Mesothelial cell of epicardium (in vitro differentiated cells): ENCODE measurements around the gene LGALS1. TPM values are rescaled to one million over a fixed set of nuclear protein-coding genes. Genes with fewer than 3 reads are reported as not detected.
A peak's percentile ranks its signal among the peaks of the same experiment; 100 is the strongest.

Experiments
- DNase-seq, 2 experiments: peaks; one replicate each; pipeline ENCODE4 v3.0.0; 2021; ENCODE audit warnings: low spot score in 2 of 2; ENCODE audit not compliant: unreplicated experiment in 2 of 2
- H3K27ac Mint-ChIP-seq: 2 replicates; pipeline ENCODE4 v1.8.0; 2021; ENCODE audit warnings: mixed read lengths
- H3K27me3 Mint-ChIP-seq: 2 replicates; pipeline ENCODE4 v1.8.0; 2021; ENCODE audit warnings: low read depth, mixed read lengths
- H3K36me3 Mint-ChIP-seq: 2 replicates; pipeline ENCODE4 v1.8.0; 2021; ENCODE audit warnings: mixed read lengths
- H3K4me1 Mint-ChIP-seq: 2 replicates; pipeline ENCODE4 v1.8.0; 2021; ENCODE audit warnings: mixed read lengths
- H3K4me3 Mint-ChIP-seq: 2 replicates; pipeline ENCODE4 v1.8.0; 2021; ENCODE audit warnings: mild to moderate bottlenecking, moderate library complexity, mixed read lengths
- H3K9me3 Mint-ChIP-seq: 2 replicates; pipeline ENCODE4 v1.8.0; 2021; ENCODE audit warnings: mixed read lengths
- CTCF ChIP-seq: fragments of 200-600 bp; sonication (generic); IDR thresholded peaks from one replicate; pipeline ENCODE4 v1.5.0; 2021; ENCODE audit warnings: antibody characterized with exemption; ENCODE audit not compliant: unreplicated experiment
- total RNA-seq: library from RNA; stranded (reverse); gene quantifications from 3 replicates; pipeline ENCODE4 v1.2.1, GENCODE V29; 2021

Gene LGALS1
- total RNA-seq, 1 donor from 2014 or later, result 238 TPM

GRCh38 chr22:37658133-37659065 is 17.0 kb upstream of the LGALS1 start, which contains the start of gene PDXP:
PDXP (plus strand) TSS chr22:37658723; CDS start chr22:37658783, 60 bp downstream.
- Mint-ChIP-seq H3K27ac (peak within 1 kb of the TSS; percentile 98), H3K27me3 (no peaks in the 10 kb centered on the region), H3K36me3 (no peaks in the 10 kb centered on the region), H3K4me3 (peak within 1 kb of the TSS; percentile 81), H3K9me3 (no peaks in the 10 kb centered on the region), H3K4me1 (peaks cover 41% of the 10 kb centered on the region)
- peak; percentile 97 to 99 for DNase-seq
- TF ChIP-seq CTCF, result no peak

GRCh38 chr22:37659066-37659896 is 16.2 kb upstream of the LGALS1 start:
- H3K27ac Mint-ChIP-seq, result peak overlapping the region; percentile 53
- no peak for TF ChIP-seq CTCF
- H3K4me3 Mint-ChIP-seq, result peak overlapping the region; percentile 71
- H3K27me3 Mint-ChIP-seq, result no peaks in the 10 kb centered on the region
- no peaks in the 10 kb centered on the region for H3K36me3 Mint-ChIP-seq
- no peaks in the 10 kb centered on the region for H3K9me3 Mint-ChIP-seq
- DNase-seq, result no peak
- peaks cover 41% of the 10 kb centered on the region for H3K4me1 Mint-ChIP-seq

- peaks cover 41% of the 10 kb centered on the region for H3K4me1 Mint-ChIP-seq
- no peaks in the 10 kb centered on the region for H3K9me3 Mint-ChIP-seq
- H3K36me3 Mint-ChIP-seq, result no peaks in the 10 kb centered on the region
- H3K4me3 Mint-ChIP-seq, result peak overlapping the region; percentile 71
- no peaks in the 10 kb centered on the region for H3K27me3 Mint-ChIP-seq
- DNase-seq, result no peak
- H3K27ac Mint-ChIP-seq, result peak overlapping the region; percentile 94
- TF ChIP-seq CTCF, result no peak
Measured at GRCh38 chr22:37659897-37660708, 15.3 kb upstream of the LGALS1 start.

DNA sequence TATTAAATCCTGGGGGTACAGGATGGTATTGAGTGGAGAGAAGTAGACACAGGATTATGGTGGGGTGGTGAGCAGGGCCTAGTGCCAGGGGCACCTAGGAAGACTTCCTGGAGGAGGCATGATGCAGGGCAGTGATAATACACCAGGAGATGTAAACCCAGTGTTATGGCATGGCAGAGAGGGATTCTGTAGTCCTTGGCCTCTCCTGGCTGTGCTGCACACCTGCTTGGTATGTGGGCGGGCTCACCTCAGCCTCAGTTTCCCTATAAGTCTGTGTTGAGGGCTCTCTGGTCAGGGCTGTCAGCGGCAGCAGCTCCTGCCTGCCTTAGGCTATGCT is 14.8 kb upstream of the LGALS1 start:
- Mint-ChIP-seq H3K9me3 (no peaks in the 10 kb centered on the region), H3K36me3 (no peaks in the 10 kb centered on the region), H3K27me3 (no peaks in the 10 kb centered on the region), H3K4me1 (peaks cover 41% of the 10 kb centered on the region), H3K4me3 (peak overlapping the region; percentile 71), H3K27ac (peak overlapping the region; percentile 94)
- TF ChIP-seq CTCF, result no peak
- no peak for DNase-seq
